SHP77 treated with DMSO at 0.1 percent for 48 hours (cell line): Measurements from ENCODE around the gene ATE1.
"Not testable (repeated sequence)": the region's sequence is repeated elsewhere in the genome, so short reads cannot be mapped to it uniquely, and the experiment has no call there.

Source experiments
- DNase-seq: peaks from one replicate; lab custom pipeline; 2025; lab: John Stamatoyannopoulos, UW

The ATE1 gene

DNA sequence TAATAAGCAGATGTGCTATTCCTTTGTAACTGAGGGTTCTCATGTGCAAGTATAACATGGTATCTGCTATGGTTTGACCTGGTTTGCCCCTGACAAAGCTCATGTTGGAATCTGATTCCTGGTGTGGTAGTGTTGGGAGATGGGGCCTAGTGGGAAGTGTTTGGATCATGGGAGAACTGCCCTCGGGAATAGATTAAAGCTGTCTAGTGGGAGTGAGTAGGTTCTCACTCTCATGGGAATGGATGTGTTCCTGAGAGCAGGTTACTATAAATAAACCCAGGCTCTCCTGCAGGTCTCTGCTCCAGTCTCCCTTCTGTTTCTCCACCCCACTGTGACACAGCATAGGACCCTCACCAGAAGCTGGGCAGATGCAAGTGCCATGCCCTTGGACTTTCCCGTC, 97.7 kb downstream of the ATE1 start:
- DNase-seq: no peak

DNA sequence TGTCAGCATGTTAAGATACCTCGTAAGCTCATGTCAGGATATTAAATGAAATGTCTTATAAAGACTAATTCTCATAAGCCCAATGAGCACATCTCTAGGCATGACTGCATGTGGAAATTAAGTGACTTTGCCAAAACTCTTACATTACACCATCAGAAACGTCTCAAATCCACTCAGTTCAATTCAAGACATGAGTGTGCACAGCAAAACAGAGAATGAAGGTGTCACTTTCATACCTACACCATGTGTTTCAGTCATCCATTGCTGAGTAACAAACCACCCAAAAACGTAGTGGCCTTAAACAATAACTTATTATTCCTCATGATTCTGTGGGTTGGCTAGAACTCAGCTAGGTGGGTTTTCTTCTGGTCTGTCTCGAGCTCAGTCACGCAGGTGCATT, 99.8 kb downstream of the ATE1 start:
- DNase-seq: no peak

DNA sequence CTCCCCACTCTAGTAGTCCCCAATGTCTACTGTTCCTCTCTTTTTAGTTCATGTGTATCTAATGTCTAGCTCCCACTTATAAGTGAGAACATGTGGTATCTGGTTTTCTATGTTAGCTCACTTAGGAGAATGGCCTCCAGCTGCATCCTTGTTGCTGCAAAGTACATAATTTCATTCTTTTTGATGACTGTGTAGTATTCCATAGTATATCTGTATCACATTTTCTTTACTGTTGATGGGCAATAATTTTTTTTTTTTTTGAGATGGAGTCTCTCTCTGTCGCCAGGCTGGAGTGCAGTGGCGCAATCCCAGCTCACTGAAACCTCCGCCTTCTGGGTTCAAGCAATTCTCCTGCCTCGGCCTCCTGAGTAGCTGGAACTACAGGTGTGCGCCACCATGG, 101.1 kb downstream of the ATE1 start:
- not testable (repeated sequence) for DNase-seq

- peak; percentile 10 for DNase-seq
Observed at GRCh38 chr10:121823993-121824463, 103.8 kb downstream of the ATE1 start.

DNA sequence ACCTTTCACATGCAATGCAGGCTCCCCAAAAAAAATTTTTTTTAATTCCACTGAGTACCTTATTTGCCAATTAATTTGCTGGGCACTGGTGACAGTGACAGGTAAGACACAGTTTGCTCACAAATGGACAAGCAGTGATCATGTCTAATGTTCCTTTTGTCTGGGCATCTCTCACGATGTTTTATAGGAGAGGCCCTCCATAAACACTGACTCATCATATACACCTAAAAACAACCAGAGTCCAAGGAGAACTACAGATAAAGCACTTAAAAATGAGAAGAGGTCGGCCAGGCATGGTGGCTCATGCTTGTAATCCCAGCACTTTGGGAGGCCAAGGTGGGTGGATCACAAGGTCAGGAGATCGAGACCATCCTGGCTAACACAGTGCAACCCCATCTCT, 105.1 kb downstream of the ATE1 start:
- no peak for DNase-seq

DNA sequence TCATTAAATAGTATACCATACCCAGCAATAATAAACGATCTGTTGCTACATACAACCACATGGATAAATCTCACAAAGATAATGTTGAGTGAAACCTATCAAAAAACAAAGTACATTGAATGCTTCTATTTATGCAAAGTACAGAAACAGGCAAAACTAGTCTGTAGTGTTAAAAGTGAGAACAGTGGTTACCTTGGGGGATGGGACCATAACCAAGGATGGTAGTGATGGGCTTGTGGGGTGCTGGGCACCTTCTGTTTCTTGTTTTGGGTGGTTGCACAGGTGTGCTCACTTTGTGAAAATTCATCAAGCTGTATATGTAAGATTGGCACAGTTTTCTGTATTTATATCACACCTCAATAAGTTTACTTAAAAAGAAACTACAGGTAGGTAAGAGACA, 105.7 kb downstream of the ATE1 start:
- no peak for DNase-seq

DNA sequence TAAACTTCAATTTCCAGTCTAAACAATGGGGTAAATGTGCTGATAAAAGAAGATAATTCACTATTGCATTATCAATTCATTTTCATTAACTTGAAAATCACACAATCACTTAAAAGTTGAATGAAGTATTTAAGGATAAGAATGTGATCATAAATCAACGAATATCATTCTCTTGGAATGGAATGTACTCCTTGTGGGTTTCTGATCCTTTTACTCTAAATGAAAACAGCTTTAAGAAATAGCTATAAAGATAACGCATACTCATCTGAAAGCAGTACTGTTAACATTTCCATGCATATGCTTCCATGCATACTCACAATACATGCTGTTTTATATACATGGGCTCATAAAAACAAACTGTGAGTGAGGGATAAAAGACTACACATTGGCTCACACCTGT, 108.8 kb downstream of the ATE1 start:
- no peak for DNase-seq

DNA sequence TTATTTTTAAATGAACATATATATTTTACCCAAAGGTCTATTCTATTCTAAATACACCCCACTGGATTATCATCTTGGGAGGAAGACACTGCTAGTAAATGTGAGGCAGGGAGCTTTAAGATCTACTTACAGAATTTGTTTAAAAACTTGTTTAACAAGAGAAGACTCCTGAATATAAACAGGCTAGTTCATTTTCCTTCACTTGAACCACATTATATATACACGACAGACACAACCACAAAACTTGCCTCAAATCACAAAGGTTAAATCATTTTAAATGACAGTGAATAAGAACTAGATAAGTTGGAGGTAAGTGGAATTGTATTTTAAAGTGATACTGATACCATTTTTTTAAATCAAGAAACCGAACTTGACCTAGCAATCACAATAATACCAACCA, 109.2 kb downstream of the ATE1 start:
- DNase-seq: no peak

DNA sequence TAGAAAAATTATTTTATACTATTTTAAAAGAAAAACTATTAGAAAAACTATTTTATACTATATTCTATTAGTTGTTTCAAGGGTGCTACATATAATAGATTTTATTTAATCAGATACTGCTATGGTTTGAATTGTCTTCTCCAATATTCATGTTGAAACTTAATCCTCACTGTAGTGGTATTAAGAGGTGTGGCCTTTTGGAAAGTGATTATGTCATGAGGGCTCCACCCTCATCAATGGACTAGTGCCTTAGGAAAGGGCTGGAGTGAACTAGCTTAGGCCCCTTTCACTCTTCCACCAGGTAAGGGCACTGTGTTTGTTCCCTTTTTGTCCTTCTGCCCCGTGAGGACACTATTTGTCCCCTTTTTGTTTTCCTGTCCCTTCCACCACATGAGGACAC, 111.6 kb downstream of the ATE1 start:
- no peak for DNase-seq

- DNase-seq: no peak
Observed at GRCh38 chr10:121813857-121814256, 114.0 kb downstream of the ATE1 start.

GRCh38 chr10:121813211-121813815, 114.5 kb downstream of the ATE1 start:
- DNase-seq: no peak

- no peak for DNase-seq
Observed at GRCh38 chr10:121812031-121812430, 115.8 kb downstream of the ATE1 start.

- no peak for DNase-seq
Observed at GRCh38 chr10:121811386-121811785, 116.4 kb downstream of the ATE1 start.

GRCh38 chr10:121808835-121809234, 119.0 kb downstream of the ATE1 start:
- DNase-seq: no peak

- DNase-seq: no peak
Observed at GRCh38 chr10:121804460-121804859, 123.4 kb downstream of the ATE1 start.

DNA sequence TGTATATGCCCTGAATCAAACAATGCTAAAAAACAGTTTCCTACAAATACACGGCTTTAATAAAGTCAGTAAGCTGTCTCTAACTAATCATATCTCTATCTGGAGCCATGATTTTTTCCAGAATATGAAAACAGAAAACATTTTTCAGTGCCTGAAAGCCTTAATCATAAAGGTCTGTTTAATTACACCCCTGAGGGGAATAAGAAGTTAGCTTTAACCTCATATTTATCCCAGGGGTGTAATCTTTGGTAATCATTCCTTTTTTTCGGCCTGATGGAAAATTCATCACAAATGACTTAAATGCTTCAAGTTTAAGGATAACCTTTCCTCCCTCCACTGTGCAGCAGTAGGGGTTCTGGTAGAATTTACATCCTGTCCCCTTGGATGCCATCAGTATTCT, 124.2 kb downstream of the ATE1 start:
- DNase-seq: no peak

- no peak for DNase-seq
Observed at GRCh38 chr10:121800831-121801230, 127.0 kb downstream of the ATE1 start.

DNA sequence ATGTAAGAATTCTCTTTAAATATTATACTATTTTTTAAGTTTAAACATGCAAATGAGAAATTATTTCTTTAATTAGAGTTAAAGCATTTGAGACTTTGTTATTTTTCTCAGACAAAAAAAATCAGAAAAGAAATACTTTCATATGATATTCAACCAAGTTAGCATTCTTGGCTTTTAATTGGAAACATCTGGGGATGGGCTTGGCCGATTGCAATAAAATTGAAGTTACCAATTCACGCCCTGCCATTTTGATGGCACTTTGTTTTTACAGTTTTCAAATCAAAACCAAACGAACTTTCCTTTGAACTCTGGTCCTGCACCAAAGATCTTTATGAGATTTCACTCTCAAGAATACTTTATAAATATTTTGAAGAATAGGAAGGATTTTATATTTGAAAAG, 127.7 kb downstream of the ATE1 start:
- no peak for DNase-seq

DNA sequence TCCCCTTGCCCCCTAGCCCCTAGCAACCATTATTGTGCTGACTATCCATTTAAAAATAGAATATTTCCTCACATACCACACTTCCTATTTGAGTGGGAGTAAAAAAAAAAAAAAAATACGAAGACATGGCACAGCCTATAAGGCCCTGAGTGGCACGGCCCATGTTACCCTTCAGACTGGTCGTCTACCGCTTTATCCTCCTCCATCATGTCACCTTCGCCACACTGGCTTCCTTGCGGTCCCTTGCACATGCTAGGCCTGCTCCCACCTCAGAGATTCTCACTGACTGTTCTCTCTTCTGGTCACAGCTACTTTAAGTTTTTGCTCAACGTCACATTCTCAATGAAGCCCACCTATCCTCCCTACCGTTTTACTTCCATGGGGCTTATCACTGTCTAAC, 130.3 kb downstream of the ATE1 start:
- no peak for DNase-seq

GRCh38 chr10:121796342-121796741, 131.5 kb downstream of the ATE1 start:
- DNase-seq: no peak

- no peak for DNase-seq
Observed at GRCh38 chr10:121792198-121792597, 135.6 kb downstream of the ATE1 start.

GRCh38 chr10:121791761-121792160, 136.1 kb downstream of the ATE1 start:
- no peak for DNase-seq

DNA sequence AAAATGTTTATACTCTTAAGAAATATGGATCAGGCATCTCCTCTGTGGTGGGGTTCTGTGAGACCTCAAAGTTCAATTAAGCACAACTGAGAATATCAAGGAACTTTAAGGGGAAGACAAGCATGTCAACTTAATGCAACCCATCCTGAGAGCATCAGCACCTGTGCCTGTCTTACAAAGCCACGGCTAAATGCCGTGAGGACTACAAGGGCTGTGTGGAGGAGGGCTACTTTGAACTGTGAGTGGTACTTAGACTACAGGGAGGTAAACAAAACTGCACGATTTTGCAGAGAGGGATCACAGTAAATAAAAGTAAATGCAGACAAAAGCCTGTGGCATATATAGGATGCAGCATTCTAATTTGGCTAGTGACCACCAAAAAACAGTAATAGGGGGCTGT, 139.1 kb downstream of the ATE1 start:
- DNase-seq: no peak

GRCh38 chr10:121788115-121788514, 139.7 kb downstream of the ATE1 start:
- no peak for DNase-seq

DNA sequence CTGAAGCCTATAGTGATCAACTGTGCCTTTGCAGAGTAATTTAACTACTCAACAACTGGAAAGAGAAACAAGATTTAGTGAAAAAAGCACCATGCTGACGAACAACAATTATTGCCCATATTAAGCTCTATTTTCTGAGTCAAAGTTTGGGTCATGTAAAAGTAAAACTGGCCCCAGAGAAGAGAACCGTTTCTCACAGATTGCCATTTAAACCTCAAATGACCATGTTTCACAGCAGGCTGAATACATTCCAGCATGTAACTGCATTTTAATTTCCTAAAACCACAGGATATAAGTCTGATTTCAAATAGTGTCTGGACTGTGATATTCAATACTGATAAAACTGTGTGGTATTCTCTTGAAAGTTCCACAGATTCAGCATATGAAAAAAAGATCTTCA, 140.7 kb downstream of the ATE1 start:
- no peak for DNase-seq
